IMR-90 (cell line): ENCODE measurements around the gene CDH2. TPM values are rescaled to one million over a fixed set of nuclear protein-coding genes. Genes with fewer than 3 reads are reported as not detected.

Source experiments
- ATAC-seq: fragments of 200-7000 bp; cut with Tn5 transposase; 2 replicates; pipeline ENCODE4 v1.9.1; 2020; ENCODE audit warnings: low read depth, mild to moderate bottlenecking, moderate library complexity
- BruUV-seq: library from RNA; stranded (reverse); fragments of 400-500 nt; replicated peaks from 2 replicates; lab custom pipeline; 2021; lab: Mats Ljungman, UMichigan
- CTCF ChIA-PET: fragments of 300-600 bp; formaldehyde crosslinking; extraction: SDS; loops from one replicate; lab custom pipeline; 2021; ENCODE audit warnings: antibody characterized with exemption; lab: Yijun Ruan, JAX
- POLR2A ChIA-PET: fragments of 300-600 bp; sonication (Branson Sonifier 250); formaldehyde crosslinking; loops from one replicate; lab custom pipeline; 2022; ENCODE audit warnings: antibody characterized with exemption; ENCODE audit not compliant: unreplicated experiment; lab: Charles Lee
- DNase-seq: peaks from one replicate; pipeline ENCODE4 v3.0.0; 2013
- H2AFZ ChIP-seq: replicated peaks from 2 replicates; pipeline ENCODE3; 2013; ENCODE audit warnings: low read length, mild to moderate bottlenecking; ENCODE audit not compliant: poor library complexity
- H2AK5ac ChIP-seq: 2 replicates; pipeline ENCODE4 v1.6.1; 2013; ENCODE audit warnings: low read depth, low read length, inconsistent platforms
- H2AK9ac ChIP-seq: replicated peaks from 2 replicates; pipeline ENCODE3; 2013; ENCODE audit warnings: mild to moderate bottlenecking, low read depth, low read length, moderate library complexity; ENCODE audit not compliant: poor library complexity
- H2BK120ac ChIP-seq: 2 replicates; pipeline ENCODE4 v1.6.1; 2013; ENCODE audit warnings: low read depth, low read length, inconsistent platforms
- H2BK15ac ChIP-seq: 3 replicates; pipeline ENCODE4 v1.6.1; 2013; ENCODE audit warnings: low read depth, low read length, inconsistent platforms
- H2BK20ac ChIP-seq: 2 replicates; pipeline ENCODE4 v1.6.1; 2013; ENCODE audit warnings: low read depth, mild to moderate bottlenecking, inconsistent platforms, low read length, moderate library complexity
- H2BK5ac ChIP-seq: 2 replicates; pipeline ENCODE4 v1.6.1; 2013; ENCODE audit warnings: mild to moderate bottlenecking, low read depth, low read length, inconsistent platforms; ENCODE audit not compliant: poor library complexity, severe bottlenecking
- H3K14ac ChIP-seq: replicated peaks from 2 replicates; pipeline ENCODE4 v1.6.1; 2013; ENCODE audit warnings: low read depth, low read length, inconsistent platforms
- H3K18ac ChIP-seq: 2 replicates; pipeline ENCODE4 v1.6.1; 2013; ENCODE audit warnings: low read depth, low read length, control low read depth
- H3K23ac ChIP-seq: 2 replicates; pipeline ENCODE4 v1.6.1; 2013; ENCODE audit warnings: low read depth, low read length, inconsistent platforms
- H3K27ac ChIP-seq: 2 replicates; pipeline ENCODE4 v1.5.1; 2013; ENCODE audit warnings: mild to moderate bottlenecking, control low read depth, low read length; ENCODE audit not compliant: insufficient read depth
- H3K27me3 ChIP-seq: 2 replicates; pipeline ENCODE4 v1.6.1; 2013; ENCODE audit warnings: low read length; ENCODE audit not compliant: control insufficient read depth, insufficient read depth
- H3K36me3 ChIP-seq: 2 replicates; pipeline ENCODE4 v1.6.1; 2013; ENCODE audit warnings: low read length, mixed read lengths; ENCODE audit not compliant: control insufficient read depth, insufficient read depth
- H3K4ac ChIP-seq: 2 replicates; pipeline ENCODE4 v1.6.1; 2013; ENCODE audit warnings: low read depth, low read length, inconsistent platforms
- H3K4me1 ChIP-seq: 2 replicates; pipeline ENCODE4 v1.6.1; 2013; ENCODE audit warnings: low read length, mixed read lengths; ENCODE audit not compliant: control insufficient read depth, insufficient read depth
- H3K4me2 ChIP-seq: 2 replicates; pipeline ENCODE4 v1.6.1; 2013; ENCODE audit warnings: low read depth, mild to moderate bottlenecking, control low read depth, low read length, moderate library complexity
- H3K4me3 ChIP-seq: 2 replicates; pipeline ENCODE4 v1.5.1; 2013; ENCODE audit warnings: low read depth, mild to moderate bottlenecking, control low read depth, low read length, moderate library complexity; ENCODE audit not compliant: insufficient read depth
- H3K56ac ChIP-seq: 2 replicates; pipeline ENCODE4 v1.6.1; 2013; ENCODE audit warnings: low read length, inconsistent platforms; ENCODE audit not compliant: insufficient read depth; ENCODE audit errors: extremely low read depth
- H3K79me1 ChIP-seq, 2 experiments: 2 replicates each; pipeline ENCODE4 v1.6.1; 2013; ENCODE audit warnings: low read length in 2 of 2, inconsistent platforms in 1 of 2, low read depth in 1 of 2
- H3K9ac ChIP-seq: 2 replicates; pipeline ENCODE4 v1.6.1; 2013; ENCODE audit warnings: low read depth, low read length, control low read depth
- H3K9me1 ChIP-seq: 2 replicates; pipeline ENCODE4 v1.6.1; 2013; ENCODE audit warnings: low read length, inconsistent platforms; ENCODE audit not compliant: insufficient read depth
- H3K9me3 ChIP-seq: 2 replicates; pipeline ENCODE4 v1.6.1; 2013; ENCODE audit warnings: low read length; ENCODE audit not compliant: control insufficient read depth, insufficient read depth
- H4K20me1 ChIP-seq: 2 replicates; pipeline ENCODE4 v1.6.1; 2013; ENCODE audit warnings: low read length, inconsistent platforms; ENCODE audit not compliant: insufficient read depth
- H4K5ac ChIP-seq: 2 replicates; pipeline ENCODE4 v1.6.1; 2013; ENCODE audit warnings: mild to moderate bottlenecking, low read depth, low read length, control low read depth
- H4K8ac ChIP-seq, 2 experiments: 2 replicates each; pipeline ENCODE4 v1.6.1; 2013; ENCODE audit warnings: low read depth in 2 of 2, low read length in 2 of 2, control low read depth in 1 of 2, inconsistent platforms in 1 of 2
- H4K91ac ChIP-seq: 2 replicates; pipeline ENCODE4 v1.6.1; 2013; ENCODE audit warnings: low read depth, low read length, inconsistent platforms; ENCODE audit not compliant: insufficient read depth
- CHD1 ChIP-seq: IDR thresholded peaks from 2 replicates; pipeline ENCODE4 v1.6.1; 2012; ENCODE audit warnings: low read depth, low read length, improper control_type of control experiment
- FOS ChIP-seq: fragments of 150-350 bp; IDR thresholded peaks from 2 replicates; pipeline ENCODE4 v1.6.1; 2016; ENCODE audit warnings: low read depth, low read length
- MAFK ChIP-seq: IDR thresholded peaks from 2 replicates; pipeline ENCODE4 v1.6.1; 2012; ENCODE audit warnings: low read depth, low read length, improper control_type of control experiment
- MXI1 ChIP-seq: IDR thresholded peaks from 2 replicates; pipeline ENCODE4 v1.6.1; 2012; ENCODE audit warnings: low read depth, mild to moderate bottlenecking, low read length, moderate library complexity, borderline replicate concordance
- RCOR1 ChIP-seq: IDR thresholded peaks from 2 replicates; pipeline ENCODE4 v1.6.1; 2012; ENCODE audit warnings: mild to moderate bottlenecking, low read length, improper control_type of control experiment; ENCODE audit not compliant: insufficient replicate concordance
- WGBS, 2 experiments: methylation state at CpG; one replicate each; pipeline versions ENCODE4 v1.1.5 to v1.1.7; 2013; ENCODE audit warnings: missing lambda C conversion rate in 2 of 2; ENCODE audit not compliant: insufficient read length in 1 of 2; ENCODE audit errors: extremely low coverage in 2 of 2; 5-methylcytosine and 5-hydroxymethylcytosine counted together
- dilution Hi-C: fragments of 300-500 bp; cut with HindIII; formaldehyde crosslinking; loops from one replicate; pipeline ENCODE4 v1.14.3; 2018; ENCODE audit warnings: low sequenced_read_pairs; ENCODE audit not compliant: unreplicated experiment
- in situ Hi-C: fragments of 300-500 bp; cut with MboI; formaldehyde crosslinking; loops from 3 replicates; pipeline ENCODE4 v1.14.3; 2019; ENCODE audit warnings: low sequenced_read_pairs, inconsistent platforms, mixed read lengths
- intact Hi-C: fragments of 100-400 bp; cut with micrococcal nuclease; formaldehyde crosslinking; loops from 2 replicates; pipeline ENCODE4 v1.10.0; 2022
- polyA plus RNA-seq, 3 experiments: library from polyadenylated mRNA; depleted of rRNA; stranded (reverse); fragments of >200 nt; gene quantifications; 2 replicates each; pipeline ENCODE4 v1.2.3, GENCODE V29; 2012; ENCODE audit warnings: low replicate concordance in 1 of 3
- total RNA-seq: library from RNA; depleted of rRNA; stranded (reverse); fragments of >200 nt; gene quantifications from 2 replicates; pipeline ENCODE4 v1.2.3, GENCODE V29; 2012

CDH2 gene
- total and polyA plus RNA-seq, 2 of the 4 experiments (the other 2 are of a cell fraction), result 55.6 to 111 TPM

DNA sequence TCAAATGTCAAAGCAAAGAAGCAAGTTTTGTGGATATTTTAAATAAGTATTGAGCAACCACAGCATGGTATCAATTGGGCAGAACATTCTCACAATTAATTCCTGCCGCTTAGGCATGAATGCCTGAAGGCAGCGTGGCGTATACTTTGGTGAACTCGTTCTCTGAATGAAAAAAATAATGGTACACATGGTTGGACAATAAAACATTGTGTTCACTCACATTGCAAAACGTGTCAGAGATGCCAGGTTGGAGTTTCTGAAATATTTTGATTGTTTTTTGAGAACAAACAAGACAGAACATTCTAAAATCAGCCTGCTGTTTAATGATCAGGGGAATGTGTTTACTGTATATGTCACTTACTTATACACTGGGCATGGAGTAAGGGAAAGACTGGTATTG is 254.2 kb downstream of the CDH2 start:
- DNase-seq (no peak), ATAC-seq (no peak)
- WGBS, 2 experiments, result 83% methylated on average over 2 of the region's 5 CpGs; no CpG with 5 or more reads in 1 of the 2 experiments
- POLR2A ChIA-PET, result no interaction called here
- Histone ChIP-seq H2BK20ac (no peak overlapping the region), H3K23ac (no peak overlapping the region), H3K18ac (no peak overlapping the region), H3K27me3 (no peaks in the 10 kb centered on the region), H3K9me1 (no peaks in the 10 kb centered on the region), H2BK120ac (no peak overlapping the region), H3K27ac (no peak overlapping the region), H2AK5ac (no peak overlapping the region), H3K56ac (no peak overlapping the region), H3K9me3 (no peaks in the 10 kb centered on the region), H4K5ac (no peak overlapping the region), H3K9ac (no peak overlapping the region), H4K8ac (no peak overlapping the region), H4K20me1 (no peaks in the 10 kb centered on the region), H3K4me2 (no peak overlapping the region), H3K36me3 (no peaks in the 10 kb centered on the region), H2BK15ac (no peak overlapping the region), H3K14ac (no peak overlapping the region), H3K4me3 (no peak overlapping the region), H2AFZ (no peak overlapping the region), H3K4me1 (no peaks in the 10 kb centered on the region), H2AK9ac (no peak overlapping the region), H3K79me1 (no peaks in the 10 kb centered on the region), H2BK5ac (no peak overlapping the region), H3K4ac (no peak overlapping the region), H4K91ac (no peak overlapping the region)
- dilution Hi-C loops, result no loop called here
- intact Hi-C loops, result no loop called here
- in situ Hi-C loops, result no loop called here
- CTCF ChIA-PET, result no interaction called here
- no TSS peak for BruUV-seq
- TF ChIP-seq MAFK (no peak), CHD1 (no peak), MXI1 (no peak), RCOR1 (no peak), FOS (no peak)
